WTC11 (cell line): ENCODE results near the gene ITGAE.

Experiments used
- CREB1 ChIP-seq: sonication (generic); formaldehyde crosslinking; IDR thresholded peaks from 2 replicates; pipeline ENCODE4 v1.8.0; 2023; ENCODE audit warnings: mild to moderate bottlenecking, missing genetic modification reagents
- ELF4 ChIP-seq: sonication (generic); formaldehyde crosslinking; IDR thresholded peaks from 2 replicates; pipeline ENCODE4 v1.8.1; 2022; ENCODE audit warnings: low read depth, mild to moderate bottlenecking, moderate library complexity, missing genetic modification reagents
- MAX ChIP-seq: sonication (generic); formaldehyde crosslinking; IDR thresholded peaks from 2 replicates; pipeline ENCODE4 v1.8.0; 2022; ENCODE audit warnings: mild to moderate bottlenecking, missing genetic modification reagents
- PREB ChIP-seq: sonication (generic); formaldehyde crosslinking; IDR thresholded peaks from 2 replicates; pipeline ENCODE4 v1.8.1; 2022; ENCODE audit warnings: mild to moderate bottlenecking, missing genetic modification reagents, moderate library complexity, borderline replicate concordance
- SP1 ChIP-seq: sonication (generic); formaldehyde crosslinking; conservative IDR thresholded peaks from 2 replicates; pipeline ENCODE4 v1.8.1; 2022; ENCODE audit warnings: missing genetic modification reagents
- STAT6 ChIP-seq: sonication (generic); formaldehyde crosslinking; conservative IDR thresholded peaks from 2 replicates; pipeline ENCODE4 v1.8.1; 2023; ENCODE audit warnings: mild to moderate bottlenecking, low read depth, missing genetic modification reagents, moderate library complexity
- TCF7 ChIP-seq: sonication (generic); formaldehyde crosslinking; IDR thresholded peaks from 2 replicates; pipeline ENCODE4 v1.8.0; 2022; ENCODE audit warnings: mild to moderate bottlenecking, low read depth, missing genetic modification reagents, moderate library complexity
- TF ChIP-seq, protein P1 (sequence below): fragments of 200-600 bp; IDR thresholded peaks from 2 replicates; pipeline ENCODE4 v1.8.0; 2022; ENCODE audit warnings: antibody characterized with exemption
- TF ChIP-seq, protein P2 (sequence below): sonication (generic); formaldehyde crosslinking; IDR thresholded peaks from 2 replicates; pipeline ENCODE4 v1.8.0; 2022; ENCODE audit warnings: missing genetic modification reagents

DNA sequence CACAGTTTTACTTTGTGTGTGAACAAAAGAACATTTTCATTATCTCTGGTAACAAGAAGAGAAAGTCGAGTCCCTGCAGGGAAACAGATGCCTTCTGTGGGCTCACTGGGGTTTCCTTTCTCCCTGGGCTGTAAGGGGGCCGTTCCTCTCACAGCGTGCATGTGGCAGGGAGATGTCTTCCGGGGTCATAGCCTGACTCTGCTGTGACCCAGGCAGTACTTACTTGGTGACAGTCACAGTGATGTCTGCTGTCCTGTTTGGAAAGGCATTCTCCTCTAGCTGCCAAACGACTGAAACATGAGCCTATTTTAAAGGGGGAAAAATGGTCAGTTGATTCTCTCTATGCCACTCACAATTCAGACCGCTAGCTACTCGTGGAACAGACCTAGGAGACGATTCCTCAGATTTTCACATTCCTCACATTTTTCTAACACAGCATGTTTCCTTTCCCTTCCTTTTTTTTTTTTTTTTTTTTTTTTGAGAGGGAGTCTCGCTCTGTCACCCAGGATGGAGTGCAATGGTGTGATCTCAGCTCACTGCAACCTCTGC, 70.0 kb downstream of the ITGAE start:
- TF ChIP-seq, protein P1, sequence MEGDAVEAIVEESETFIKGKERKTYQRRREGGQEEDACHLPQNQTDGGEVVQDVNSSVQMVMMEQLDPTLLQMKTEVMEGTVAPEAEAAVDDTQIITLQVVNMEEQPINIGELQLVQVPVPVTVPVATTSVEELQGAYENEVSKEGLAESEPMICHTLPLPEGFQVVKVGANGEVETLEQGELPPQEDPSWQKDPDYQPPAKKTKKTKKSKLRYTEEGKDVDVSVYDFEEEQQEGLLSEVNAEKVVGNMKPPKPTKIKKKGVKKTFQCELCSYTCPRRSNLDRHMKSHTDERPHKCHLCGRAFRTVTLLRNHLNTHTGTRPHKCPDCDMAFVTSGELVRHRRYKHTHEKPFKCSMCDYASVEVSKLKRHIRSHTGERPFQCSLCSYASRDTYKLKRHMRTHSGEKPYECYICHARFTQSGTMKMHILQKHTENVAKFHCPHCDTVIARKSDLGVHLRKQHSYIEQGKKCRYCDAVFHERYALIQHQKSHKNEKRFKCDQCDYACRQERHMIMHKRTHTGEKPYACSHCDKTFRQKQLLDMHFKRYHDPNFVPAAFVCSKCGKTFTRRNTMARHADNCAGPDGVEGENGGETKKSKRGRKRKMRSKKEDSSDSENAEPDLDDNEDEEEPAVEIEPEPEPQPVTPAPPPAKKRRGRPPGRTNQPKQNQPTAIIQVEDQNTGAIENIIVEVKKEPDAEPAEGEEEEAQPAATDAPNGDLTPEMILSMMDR, result no peak
- TF ChIP-seq SP1 (CRISPR knock-in tag) (no peak), CREB1 (CRISPR knock-in tag) (no peak), STAT6 (no peak), ELF4 (CRISPR knock-in tag) (no peak), TCF7 (CRISPR knock-in tag) (no peak), MAX (CRISPR knock-in tag) (no peak), PREB (CRISPR knock-in tag) (no peak)
- TF ChIP-seq, protein P2, sequence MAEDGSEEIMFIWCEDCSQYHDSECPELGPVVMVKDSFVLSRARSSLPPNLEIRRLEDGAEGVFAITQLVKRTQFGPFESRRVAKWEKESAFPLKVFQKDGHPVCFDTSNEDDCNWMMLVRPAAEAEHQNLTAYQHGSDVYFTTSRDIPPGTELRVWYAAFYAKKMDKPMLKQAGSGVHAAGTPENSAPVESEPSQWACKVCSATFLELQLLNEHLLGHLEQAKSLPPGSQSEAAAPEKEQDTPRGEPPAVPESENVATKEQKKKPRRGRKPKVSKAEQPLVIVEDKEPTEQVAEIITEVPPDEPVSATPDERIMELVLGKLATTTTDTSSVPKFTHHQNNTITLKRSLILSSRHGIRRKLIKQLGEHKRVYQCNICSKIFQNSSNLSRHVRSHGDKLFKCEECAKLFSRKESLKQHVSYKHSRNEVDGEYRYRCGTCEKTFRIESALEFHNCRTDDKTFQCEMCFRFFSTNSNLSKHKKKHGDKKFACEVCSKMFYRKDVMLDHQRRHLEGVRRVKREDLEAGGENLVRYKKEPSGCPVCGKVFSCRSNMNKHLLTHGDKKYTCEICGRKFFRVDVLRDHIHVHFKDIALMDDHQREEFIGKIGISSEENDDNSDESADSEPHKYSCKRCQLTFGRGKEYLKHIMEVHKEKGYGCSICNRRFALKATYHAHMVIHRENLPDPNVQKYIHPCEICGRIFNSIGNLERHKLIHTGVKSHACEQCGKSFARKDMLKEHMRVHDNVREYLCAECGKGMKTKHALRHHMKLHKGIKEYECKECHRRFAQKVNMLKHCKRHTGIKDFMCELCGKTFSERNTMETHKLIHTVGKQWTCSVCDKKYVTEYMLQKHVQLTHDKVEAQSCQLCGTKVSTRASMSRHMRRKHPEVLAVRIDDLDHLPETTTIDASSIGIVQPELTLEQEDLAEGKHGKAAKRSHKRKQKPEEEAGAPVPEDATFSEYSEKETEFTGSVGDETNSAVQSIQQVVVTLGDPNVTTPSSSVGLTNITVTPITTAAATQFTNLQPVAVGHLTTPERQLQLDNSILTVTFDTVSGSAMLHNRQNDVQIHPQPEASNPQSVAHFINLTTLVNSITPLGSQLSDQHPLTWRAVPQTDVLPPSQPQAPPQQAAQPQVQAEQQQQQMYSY (CRISPR knock-in tag), result no peak
